ENCODE data around the gene ATF3.

ATF3 gene

DNA sequence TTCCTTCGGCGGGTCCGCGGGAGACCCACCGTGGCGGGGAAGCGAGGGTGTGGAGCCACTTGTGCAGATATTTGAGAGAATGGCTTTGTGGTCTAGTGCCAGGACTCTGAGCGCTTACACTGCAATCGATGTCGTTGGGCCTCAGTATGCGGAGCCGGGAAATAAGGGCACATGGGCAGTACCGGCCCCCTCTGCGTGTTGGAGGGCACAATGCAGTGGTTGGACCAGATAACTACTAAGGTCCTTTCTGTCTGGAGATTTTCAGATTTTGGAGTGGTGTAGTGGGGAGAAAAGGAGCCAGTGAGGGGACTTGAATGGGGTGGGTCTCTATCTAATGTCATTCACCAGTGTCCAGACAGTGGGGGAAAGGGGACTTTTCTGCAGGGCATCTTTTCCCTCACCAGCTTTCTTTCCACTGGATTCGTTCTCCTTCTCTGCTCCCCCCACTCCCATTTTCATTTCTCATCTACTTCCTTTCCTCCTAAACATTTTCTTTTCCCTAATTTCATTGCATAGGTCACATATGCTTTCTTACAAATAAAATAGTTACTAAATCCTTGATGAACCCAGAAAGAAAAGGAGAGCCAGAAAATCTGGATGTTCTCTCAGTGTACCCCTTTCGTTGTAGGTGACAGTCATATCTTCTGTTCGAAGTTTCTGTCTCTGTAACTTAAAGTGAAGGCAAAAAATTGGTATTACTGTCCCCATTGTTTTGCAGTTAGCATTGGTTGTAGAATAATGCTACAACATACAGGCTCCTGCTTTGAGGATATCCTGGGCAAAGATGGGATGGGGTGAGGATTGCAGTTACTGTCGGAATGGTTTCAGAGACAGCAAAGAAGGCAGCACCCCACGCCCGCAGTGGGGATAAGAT, 1.4 kb downstream of the ATF3 start:
- no peak for DNase-seq

DNA sequence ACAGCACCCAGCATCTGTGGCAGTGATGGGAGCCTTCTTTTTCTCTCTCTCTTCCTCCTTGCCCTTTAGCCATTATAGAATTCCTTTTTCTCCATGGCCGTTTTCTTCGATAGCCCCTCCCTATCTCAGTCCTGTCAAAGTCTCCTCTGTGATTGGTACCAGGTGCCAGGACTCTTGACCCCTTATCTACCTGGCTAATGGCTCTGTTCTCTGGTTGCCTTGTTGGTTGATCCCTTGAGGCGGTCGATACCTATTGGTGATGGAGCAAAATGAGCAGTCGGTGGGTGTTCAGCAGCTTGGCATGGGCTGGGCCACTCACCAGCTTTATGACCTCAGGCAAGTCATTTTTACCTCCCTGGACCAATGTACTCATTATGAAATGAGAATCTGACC, 2.0 kb downstream of the ATF3 start:
- DNase-seq, result no peak

DNA sequence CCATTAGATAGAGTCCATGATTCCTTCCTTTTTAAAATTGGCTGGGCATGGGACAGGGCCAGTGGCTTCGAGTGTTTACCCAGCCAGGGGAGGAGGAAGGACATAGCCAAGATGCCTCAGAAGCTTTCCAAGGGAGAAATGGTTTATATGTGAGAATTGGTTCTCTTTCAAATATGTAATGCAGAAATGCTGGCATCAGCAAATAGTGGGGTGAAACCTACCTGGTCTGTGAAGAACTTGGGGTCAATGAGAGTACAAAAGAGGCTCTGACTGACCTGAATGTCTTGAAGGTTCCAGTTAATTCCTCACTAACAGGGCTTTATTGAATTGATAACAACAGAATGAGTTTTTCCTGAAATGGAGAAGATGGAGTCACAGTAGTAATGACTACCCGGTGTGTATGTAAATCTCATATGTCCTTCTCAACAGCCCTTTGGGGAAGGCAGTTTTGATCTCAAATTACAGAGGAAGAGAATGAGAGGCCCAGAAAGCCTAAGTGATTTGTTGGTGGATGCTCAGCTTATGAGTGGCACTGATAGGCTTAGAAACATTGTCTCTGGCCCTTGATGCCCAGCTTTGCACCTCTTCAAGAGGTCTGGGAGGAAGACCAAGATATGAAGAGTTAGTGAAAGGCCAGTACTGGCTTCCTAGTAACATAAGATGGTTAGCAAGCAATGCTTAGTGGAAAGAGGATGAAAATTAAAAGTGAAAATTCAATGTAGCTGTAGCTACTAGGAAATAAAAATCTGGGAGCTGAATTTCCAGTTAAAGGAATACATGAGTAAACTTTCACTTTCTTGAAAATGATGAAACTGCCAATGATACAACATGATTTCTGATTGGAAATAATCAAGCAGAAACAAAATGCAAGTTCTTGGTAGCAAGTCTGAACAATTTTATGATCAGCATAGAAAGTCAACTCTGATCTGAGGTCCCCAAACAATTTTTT, 2.7 kb downstream of the ATF3 start:
- DNase-seq, result no peak

DNA sequence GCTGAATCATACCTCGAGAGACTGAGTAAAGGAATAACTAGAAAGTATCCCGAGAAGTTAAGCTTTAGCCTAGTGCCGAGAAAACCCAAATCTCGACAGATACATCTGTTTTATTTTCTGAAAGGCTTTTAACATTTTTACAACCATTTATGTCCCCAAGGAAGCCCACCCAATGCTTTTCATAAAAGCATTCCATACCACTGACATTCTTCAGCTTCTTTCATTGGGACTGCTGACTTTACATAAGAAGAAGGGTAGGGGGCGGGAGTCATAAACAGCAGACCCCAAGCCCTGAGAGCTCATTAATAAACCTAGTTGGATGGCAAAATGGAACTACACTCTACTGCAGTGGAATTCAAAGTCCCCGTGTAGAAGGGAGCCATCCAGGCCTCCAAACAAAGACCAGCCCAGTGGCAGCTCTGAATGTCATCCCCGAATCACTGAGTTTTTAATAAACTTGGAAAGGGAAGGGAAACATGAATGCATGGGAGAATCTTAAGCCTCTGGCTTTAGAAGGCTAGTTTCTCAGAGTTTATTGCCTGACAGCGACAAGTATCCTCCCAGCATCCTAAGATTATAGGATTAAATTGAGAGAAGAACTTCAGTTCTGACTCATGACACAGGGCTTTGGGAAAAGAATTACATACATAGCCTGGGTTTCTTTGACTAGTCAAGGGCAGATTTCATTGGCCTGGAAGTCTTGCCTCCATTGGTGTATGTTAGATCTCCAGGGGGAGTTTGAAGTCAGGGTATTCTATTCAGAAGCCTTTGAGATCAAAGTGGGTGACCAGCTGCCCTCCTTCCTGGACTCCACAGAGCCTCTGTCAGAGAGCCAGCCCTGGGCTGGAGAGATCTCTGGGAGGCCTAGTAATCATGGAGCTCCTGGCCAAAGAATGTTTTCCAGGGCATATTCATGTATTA, 3.7 kb downstream of the ATF3 start:
- DNase-seq, result no peak

DNA sequence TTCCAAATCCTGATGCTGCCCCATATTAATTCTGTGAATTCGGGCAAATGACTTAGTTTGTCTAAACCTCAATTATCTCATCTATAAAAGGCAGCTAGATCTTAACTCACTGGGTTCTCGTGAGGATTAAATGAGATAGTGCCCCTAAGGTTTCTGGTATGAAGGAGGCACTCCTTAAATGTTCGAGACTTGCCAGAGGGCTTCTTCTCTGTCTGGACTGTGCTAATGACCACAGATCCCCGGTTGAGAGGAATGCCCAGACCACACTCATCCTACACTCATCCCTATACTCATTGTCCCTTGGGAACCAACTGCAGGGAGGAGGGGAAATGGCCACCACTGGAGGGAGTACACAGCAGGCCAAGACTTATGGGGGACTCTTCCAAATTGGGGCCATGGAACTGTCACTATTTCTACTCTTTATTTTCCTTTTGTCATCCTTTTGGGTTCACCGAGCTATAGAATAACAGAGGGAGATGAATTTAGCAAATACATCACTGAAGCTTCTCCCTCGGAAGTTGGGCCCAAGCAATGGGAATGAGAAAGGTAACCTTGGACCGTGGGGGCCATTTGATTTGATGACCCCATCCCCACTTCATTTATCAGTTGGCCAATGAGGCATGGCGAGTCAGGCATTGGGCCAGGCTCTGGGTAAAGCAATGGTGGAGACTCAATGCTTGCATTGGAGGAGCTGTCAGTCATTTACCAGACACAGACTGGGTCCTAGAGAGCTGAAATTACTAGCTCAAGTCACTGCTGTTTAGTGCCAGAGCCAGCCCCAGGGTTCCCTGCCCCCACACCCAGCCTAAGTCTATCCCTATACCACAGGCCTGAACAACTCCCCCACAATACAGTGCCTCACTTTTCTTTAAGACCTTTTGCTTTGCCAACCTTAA, 5.1 kb downstream of the ATF3 start:
- no peak for DNase-seq

DNA sequence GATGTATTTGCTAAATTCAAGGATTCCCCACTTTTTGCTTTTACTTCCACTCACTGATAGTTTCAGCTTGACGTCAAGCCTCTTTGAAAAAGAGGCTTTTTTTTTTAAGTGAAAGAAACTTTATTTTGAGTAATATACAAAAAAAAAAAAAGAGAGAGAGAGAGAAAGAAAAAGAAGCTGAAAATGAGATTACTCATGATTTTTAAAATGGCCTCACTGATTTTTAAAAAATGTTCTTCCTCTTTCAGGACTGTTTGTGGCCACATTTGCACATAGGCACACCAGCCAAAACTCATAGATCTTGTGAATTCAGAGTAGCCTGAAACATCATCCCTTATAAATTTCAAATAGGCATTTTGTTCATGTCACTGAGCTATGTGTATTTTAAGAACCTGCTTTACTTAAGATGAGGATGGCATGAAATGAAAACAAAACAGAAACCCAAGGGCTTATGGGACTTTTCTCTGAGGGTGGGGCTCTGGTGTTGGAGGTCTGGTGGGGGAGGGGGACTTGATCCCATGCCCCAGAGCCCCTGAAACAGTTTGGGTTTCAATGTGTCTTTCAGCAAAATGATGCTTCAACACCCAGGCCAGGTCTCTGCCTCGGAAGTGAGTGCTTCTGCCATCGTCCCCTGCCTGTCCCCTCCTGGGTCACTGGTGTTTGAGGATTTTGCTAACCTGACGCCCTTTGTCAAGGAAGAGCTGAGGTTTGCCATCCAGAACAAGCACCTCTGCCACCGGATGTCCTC, 6.1 kb downstream of the ATF3 start:
- DNase-seq, result no peak

DNA sequence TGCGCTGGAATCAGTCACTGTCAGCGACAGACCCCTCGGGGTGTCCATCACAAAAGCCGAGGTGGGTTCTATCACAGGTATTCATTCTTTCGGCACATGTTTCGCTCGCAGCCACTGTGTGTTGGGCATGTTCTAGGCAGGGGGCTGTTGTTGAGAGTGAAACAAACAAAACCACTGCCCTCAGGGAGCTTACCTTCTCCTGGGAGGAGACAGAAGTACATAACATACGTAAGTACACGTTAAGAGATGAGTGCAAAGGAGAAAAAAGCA, 6.6 kb downstream of the ATF3 start:
- no peak for DNase-seq

DNA sequence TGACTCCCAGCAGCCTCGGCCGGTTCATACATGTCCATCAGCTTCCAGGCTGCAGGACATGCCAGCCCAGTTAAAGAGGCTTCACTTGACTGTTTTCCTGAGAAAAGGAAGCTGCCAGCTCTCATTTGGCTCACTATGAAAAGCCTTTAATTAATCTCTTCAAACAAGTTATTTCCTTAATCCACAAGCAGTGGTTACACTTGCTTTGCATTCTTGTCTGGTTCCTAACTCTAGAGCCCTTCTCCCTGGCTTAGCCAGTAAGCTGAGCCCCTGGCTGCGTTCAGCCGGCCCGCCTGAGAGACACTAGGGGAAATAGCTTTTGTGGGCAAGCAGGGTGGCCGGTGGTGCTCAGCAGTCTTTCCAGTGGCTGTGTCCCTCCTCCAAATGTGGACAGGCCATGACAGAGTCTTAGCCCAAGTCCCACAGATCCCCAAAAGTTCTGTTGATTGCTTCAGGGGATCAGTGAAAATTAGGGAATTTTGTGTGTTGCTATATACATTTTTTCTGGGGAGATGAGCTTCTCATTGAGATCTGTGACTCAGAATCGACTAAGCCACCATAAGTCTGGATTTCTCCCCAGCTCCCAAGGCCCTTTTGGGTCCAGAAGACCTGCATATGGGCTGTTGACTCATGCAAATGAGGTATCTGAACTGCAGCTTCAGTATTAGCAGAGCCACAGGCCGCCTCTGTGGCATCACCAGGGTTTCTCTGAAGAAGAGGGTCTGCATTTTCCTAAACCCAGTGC, 10.1 kb downstream of the ATF3 start:
- no peak for DNase-seq

DNA sequence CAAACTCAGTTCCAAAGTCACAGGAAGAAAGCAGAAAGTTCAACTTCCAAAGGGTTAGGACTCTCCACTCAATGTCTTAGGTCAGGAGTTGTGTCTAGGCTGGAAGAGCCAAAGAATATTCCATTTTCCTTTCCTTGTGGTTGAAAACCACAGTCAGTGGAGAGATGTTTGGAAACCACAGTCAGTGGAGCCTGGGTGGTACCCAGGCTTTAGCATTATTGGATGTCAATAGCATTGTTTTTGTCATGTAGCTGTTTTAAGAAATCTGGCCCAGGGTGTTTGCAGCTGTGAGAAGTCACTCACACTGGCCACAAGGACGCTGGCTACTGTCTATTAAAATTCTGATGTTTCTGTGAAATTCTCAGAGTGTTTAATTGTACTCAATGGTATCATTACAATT, 11.7 kb downstream of the ATF3 start:
- DNase-seq, result no peak

DNA sequence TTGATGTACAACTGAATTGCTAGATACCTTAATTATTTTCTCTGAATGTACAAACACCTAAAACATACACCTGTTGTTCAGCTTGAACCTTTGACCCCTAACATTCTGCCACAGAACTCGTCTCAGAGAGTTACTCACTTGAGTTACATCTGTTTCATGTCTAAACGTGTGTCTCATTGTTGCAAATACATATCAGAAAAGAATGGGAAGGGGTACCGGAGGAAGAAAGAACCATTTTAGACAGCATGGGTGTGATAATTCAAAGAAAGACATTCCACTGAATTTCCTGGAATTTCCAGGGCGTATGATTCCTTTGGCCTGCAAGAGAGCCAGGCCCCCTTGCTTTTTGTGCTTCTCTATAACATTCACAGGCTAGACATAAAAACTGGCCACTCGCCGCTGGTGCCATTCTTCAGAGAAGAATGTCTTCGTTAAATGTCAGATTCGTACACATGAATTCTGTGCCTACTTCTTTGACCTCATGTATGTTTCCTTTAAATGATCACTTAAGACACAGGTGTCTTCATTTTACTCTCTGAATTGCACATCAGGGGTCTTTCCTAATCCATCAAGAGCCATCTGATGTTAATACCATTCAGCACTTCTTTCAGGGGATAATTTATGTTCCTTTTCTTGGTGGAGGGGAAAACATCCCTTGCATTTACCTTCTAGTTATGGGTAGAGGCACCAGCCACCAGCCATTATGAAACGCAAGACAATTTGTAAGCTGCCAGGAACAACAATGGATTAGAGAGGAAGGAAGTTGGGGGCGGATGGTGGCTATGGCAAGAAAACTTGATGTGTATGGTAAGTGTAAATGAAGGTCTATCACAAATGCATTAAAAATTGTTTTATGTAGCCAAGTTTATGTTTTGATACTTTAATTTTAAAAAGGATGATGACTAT, 12.7 kb downstream of the ATF3 start:
- DNase-seq, result no peak

DNA sequence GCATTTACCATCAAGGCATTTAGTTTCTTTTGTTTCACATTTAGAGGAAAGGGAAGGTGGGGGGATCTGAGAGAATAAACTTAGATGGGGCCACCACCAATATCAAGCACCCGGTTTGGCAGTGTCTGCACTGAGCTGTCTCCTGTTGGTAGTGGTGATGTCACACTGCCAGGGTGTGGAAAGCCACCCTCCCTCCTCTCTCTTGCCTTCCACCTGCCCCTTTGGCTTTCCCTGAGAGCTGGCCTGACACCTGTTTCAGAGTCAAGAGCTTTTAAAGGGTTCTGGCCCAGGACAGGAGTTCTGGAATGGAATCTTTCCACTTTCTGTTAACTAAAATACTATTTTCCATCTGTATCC, 13.4 kb downstream of the ATF3 start:
- no peak for DNase-seq

DNA sequence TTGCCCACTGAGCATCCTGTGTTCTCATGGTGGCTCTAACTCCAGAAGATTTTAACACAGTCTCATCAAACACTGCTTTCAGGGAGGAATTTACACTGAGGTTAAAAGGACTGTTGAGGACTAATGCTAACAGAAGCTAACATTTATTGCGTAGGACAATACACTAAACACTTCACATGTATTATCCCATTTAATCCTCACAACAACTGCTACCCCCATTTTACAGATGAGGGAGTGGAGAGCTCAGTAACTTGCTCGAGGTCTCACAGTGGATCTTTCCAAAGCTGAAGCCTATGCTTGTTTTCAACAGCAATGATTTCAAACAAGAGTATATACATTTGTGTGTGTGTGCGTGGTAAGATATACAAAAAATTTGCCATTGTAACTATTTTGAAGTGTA, 13.9 kb downstream of the ATF3 start:
- no peak for DNase-seq

DNA sequence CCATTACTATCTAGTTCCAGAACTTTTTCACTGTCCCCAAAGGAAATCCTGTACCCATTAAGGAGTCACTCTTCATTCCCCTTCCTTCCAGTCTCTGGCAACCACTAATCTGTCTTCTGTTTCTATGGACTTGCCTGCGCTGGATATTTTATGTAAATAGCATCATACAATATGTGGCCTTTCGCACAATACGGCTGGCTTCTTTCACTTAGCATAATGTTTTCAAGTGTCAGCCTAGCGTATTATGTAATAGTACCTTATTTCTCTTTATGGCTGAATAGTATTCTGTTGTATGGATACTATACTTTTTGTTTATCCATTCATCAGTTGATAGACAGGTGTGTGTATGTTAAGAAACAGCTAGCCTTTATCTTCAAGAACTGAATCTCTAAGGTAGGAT, 14.3 kb downstream of the ATF3 start:
- no peak for DNase-seq

DNA sequence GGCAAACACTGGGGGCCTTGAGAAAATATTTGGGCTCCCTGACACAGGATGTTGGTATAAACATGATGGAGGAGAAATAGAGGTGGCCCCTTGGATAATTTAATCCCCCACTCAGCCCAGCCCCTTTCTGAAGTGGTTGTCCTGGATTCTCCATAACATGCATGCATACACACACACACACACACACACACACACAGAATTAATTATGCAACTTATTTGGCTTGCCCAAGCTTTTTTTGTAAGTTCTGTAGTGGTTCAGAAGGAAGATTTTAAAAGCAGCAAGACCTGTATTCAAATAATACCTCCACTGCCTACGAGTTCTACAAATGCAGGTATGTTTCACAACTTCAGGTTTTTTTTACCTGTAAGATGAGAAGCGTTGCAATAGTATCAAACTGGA, 15.0 kb downstream of the ATF3 start:
- no peak for DNase-seq

DNA sequence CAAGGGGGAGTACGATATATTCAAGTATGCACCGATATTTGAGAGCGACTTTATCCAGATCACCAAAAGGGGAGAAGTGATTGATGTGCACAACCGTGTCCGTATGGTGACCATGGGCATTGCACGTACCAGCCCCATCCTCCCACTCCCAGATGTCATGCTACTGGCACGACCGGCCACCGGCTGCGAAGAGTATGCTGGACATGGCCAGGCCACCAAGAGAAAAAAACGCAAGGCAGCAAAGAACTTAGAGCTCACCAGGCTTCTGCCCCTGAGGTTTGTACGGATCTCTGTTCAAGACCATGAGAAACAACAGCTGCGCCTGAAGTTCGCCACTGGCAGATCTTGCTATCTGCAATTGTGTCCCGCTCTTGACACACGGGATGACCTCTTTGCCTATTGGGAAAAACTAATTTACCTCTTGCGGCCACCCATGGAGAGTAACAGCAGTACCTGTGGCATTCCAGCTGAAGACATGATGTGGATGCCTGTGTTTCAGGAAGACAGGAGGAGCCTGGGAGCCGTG, 16.5 kb downstream of the ATF3 start:
- DNase-seq, result no peak

DNA sequence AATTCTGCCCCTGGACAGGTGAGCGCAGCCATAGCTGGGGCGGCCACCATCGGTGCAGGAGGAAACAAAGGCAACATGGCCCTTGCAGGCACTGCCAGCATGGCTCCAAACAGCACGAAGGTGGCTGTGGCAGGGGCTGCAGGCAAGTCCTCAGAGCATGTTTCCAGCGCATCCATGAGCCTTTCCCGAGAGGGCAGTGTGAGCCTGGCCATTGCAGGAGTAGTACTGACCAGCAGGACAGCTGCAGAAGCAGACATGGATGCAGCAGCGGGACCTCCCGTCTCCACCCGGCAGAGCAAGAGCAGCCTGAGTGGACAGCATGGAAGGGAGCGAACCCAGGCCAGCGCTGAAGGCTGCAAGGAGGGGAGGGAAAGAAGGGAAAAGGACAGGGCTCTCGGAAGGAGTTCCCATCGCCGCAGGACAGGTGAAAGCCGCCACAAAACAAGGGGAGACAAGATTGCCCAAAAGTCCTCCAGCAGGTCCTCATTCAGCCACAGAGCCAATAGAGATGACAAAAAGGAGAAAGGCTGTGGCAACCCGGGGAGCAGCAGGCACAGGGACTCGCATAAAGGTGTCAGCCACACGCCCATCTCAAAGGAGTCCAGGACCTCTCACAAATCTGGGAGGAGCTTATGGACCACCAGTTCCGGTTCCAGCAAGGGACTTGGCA, 17.4 kb downstream of the ATF3 start:
- no peak for DNase-seq

DNA sequence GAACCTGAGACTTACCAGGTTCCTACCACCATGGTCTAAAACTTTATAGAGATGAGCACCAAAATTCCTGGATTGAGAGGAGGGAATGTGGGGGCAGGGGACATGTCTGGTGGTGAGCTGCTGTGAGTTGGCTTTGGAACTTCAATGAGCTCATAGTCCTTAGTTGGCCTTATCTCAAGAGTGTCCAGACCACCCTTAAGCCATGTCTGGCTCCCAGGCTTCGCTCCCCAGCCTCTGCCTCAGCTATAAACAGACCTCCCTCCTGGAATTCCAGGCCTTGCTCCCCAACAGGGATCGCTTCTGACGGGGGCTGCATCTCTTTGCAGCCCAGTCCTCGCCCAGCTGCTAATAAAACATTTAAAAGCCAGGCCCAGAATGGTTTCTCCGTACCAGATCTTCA, 19.5 kb downstream of the ATF3 start:
- no peak for DNase-seq

DNA sequence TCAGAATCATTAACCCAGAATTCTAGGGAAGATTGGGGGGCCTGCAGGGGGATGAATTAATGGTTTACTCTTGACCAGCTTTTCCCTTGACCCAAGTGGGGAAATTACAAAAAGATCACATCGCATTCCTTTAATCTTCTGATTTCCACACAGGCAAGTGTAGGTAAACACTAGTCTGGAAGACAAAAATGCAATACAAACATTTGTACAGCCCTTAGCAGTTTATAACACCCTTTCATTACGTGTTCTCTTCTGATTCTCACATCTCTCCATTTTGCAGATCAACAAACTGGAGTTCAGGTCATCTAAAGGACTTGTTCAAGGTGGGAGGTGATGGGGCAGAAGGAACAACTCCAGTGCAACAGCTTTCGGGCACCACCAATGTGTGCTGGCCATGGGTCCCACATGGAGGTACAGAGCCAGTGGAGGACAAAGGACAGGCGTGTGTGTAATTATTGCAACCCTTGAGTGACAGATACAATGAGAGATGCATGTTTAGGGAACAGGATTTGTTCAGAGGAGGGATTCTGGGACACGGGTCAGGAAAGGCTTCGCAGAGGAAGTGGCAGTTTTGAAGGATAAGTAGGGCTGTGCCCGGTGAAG, 20.4 kb downstream of the ATF3 start:
- DNase-seq, result no peak
